Testis (tissue), 2 donors: Measurements from ENCODE around the gene MRGPRD.

Experiments
- POLR2A ChIP-seq: fragments of 450-650 bp; IDR thresholded peaks from one replicate; pipeline ENCODE4 v1.6.1; 2017; ENCODE audit warnings: antibody characterized with exemption, mild to moderate bottlenecking, moderate library complexity
- TF ChIP-seq, protein P1 (sequence below), 3 experiments: fragments of 450-650 bp in 2 of 3; fragments of 200-600 bp in 1 of 3; sonication (generic) in 1 of 3; IDR thresholded peaks; one replicate each; pipeline ENCODE4 v1.5.1; 2016 to 2019; ENCODE audit warnings: antibody characterized with exemption in 3 of 3, mild to moderate bottlenecking in 2 of 3, moderate library complexity in 1 of 3

DNA sequence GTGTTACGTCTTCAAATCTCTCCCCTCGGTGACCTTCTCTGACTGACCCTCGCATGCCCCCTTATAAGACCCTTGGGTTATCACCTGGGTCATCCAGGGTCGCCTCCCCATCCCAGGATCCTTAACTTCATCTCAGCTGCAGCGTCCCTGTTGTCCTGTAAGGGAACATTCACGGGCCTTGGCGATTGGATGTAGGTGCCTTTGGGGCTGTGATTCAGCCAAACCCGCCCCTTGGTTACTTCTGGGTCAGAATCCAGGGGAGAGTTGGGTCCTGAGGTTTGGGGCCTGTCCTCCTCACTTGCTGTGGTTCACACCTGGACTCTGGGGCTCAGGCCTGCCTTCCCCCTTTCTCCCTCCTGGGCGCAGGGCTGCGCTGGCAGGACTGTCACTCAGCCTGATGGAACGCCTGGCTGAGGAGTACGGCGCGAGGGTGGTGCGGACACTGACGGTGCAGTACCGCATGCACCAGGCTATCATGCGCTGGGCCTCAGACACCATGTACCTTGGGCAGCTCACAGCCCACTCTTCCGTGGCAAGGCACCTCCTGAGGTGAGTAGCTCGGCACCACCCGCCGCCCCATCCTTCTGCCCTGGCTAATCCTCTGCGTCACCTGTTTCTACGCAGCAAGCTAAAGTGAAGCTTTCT, 47.7 kb downstream of the MRGPRD start:
- no peak for TF ChIP-seq POLR2A
- TF ChIP-seq, protein P1, sequence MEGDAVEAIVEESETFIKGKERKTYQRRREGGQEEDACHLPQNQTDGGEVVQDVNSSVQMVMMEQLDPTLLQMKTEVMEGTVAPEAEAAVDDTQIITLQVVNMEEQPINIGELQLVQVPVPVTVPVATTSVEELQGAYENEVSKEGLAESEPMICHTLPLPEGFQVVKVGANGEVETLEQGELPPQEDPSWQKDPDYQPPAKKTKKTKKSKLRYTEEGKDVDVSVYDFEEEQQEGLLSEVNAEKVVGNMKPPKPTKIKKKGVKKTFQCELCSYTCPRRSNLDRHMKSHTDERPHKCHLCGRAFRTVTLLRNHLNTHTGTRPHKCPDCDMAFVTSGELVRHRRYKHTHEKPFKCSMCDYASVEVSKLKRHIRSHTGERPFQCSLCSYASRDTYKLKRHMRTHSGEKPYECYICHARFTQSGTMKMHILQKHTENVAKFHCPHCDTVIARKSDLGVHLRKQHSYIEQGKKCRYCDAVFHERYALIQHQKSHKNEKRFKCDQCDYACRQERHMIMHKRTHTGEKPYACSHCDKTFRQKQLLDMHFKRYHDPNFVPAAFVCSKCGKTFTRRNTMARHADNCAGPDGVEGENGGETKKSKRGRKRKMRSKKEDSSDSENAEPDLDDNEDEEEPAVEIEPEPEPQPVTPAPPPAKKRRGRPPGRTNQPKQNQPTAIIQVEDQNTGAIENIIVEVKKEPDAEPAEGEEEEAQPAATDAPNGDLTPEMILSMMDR (IDR thresholded peaks at IDR 0.05) = no peak
